Panc1 (cell line): ENCODE measurements around the gene ACVR1B.

Experiments used
- CTCF ChIP-seq: fragments of 450-650 bp; IDR thresholded peaks from 2 replicates; pipeline ENCODE4 v1.5.1; 2017; ENCODE audit warnings: mild to moderate bottlenecking
- POLR2AphosphoS5 ChIP-seq: IDR thresholded peaks from 2 replicates; pipeline ENCODE4 v1.6.1; 2012; ENCODE audit warnings: mild to moderate bottlenecking, low read depth, low read length, moderate library complexity
- REST ChIP-seq, 2 experiments: IDR thresholded peaks; 2 replicates each; pipeline ENCODE4 v1.6.1; 2011 to 2012; ENCODE audit warnings: low read depth in 2 of 2, control low read depth in 1 of 2, low read length in 1 of 2, mild to moderate bottlenecking in 1 of 2, moderate library complexity in 1 of 2; ENCODE audit not compliant: insufficient read depth in 1 of 2
- TCF7L2 ChIP-seq: IDR thresholded peaks from 2 replicates; pipeline ENCODE4 v1.6.1; 2011; ENCODE audit warnings: mild to moderate bottlenecking, low read depth, low read length, inconsistent platforms

GRCh38 chr12:51914034-51914923 lies 37.2 kb upstream of the ACVR1B start:
- TF ChIP-seq CTCF = no peak
- TF ChIP-seq POLR2AphosphoS5 = no peak
- TF ChIP-seq TCF7L2 = no peak
- no peak for TF ChIP-seq REST (IDR thresholded peaks at IDR 0.05; ENCODE audit: insufficient read depth in 1 of 2, low read depth in 2 of 2, low read length in 1 of 2)
